Measurements from ENCODE around the gene CIB2. TPM values are rescaled to one million over a fixed set of nuclear protein-coding genes. Genes with fewer than 3 reads are reported as not detected.

Gene CIB2
- total RNA-seq, 2 experiments from 2014 or later = 1.9 to 2.1 TPM

- no peaks in the 10 kb centered on the region for H3K27me3 Mint-ChIP-seq (ENCODE audit: low read depth)
- no peak overlapping the region for H3K4me3 Mint-ChIP-seq
- no peaks in the 10 kb centered on the region for H3K36me3 Mint-ChIP-seq (ENCODE audit: low read depth)
- no peak for DNase-seq
- H3K27ac Mint-ChIP-seq = no peak overlapping the region
- no peaks in the 10 kb centered on the region for H3K9me3 Mint-ChIP-seq
- CTCF ChIA-PET = interaction anchor here (1.9 kb wide), 1 partner anchor 117 kb away, joined by 6 read pairs; no protein-coding TSS in a partner anchor
- no peaks in the 10 kb centered on the region for H3K4me1 Mint-ChIP-seq (ENCODE audit: low read depth)
- intact Hi-C loops (cut with micrococcal nuclease) = no loop called here
Observed at GRCh38 chr15:78125267-78125666, 6.0 kb downstream of the CIB2 start.

- intact Hi-C loops (cut with micrococcal nuclease) = no loop called here
- CTCF ChIA-PET = interaction anchor here (0.6 to 1.6 kb wide), 5 partner anchors 10 to 153 kb away, joined by 3 to 6 read pairs (median 4); partner anchors contain the start of gene CIB2
- DNase-seq = no peak
- Mint-ChIP-seq H3K9me3 (no peaks in the 10 kb centered on the region), H3K4me1 (ENCODE audit: low read depth) (no peaks in the 10 kb centered on the region), H3K36me3 (ENCODE audit: low read depth) (no peaks in the 10 kb centered on the region), H3K27me3 (ENCODE audit: low read depth) (no peaks in the 10 kb centered on the region), H3K27ac (no peak overlapping the region), H3K4me3 (no peak overlapping the region)
Observed at GRCh38 chr15:78120523-78120922, 10.7 kb downstream of the CIB2 start.

- CTCF ChIA-PET = interaction anchor here (0.6 to 9.8 kb wide), 22 partner anchors 10 to 333 kb away, joined by 3 to 115 read pairs (median 4); partner anchors contain the start of genes CIB2 and TBC1D2B
- Mint-ChIP-seq H3K36me3 (ENCODE audit: low read depth) (no peaks in the 10 kb centered on the region), H3K9me3 (no peaks in the 10 kb centered on the region), H3K4me3 (no peak overlapping the region), H3K4me1 (ENCODE audit: low read depth) (no peaks in the 10 kb centered on the region), H3K27me3 (ENCODE audit: low read depth) (no peaks in the 10 kb centered on the region), H3K27ac (no peak overlapping the region)
- no peak for DNase-seq
- intact Hi-C loops (cut with micrococcal nuclease) = no loop called here
Observed at GRCh38 chr15:78112551-78112950, 18.7 kb downstream of the CIB2 start.

GRCh38 chr15:78111788-78112187, 19.5 kb downstream of the CIB2 start:
- intact Hi-C loops (cut with micrococcal nuclease) = no loop called here
- no peak for DNase-seq
- H3K27me3 Mint-ChIP-seq (ENCODE audit: low read depth) = no peaks in the 10 kb centered on the region
- no peak overlapping the region for H3K4me3 Mint-ChIP-seq
- no peak overlapping the region for H3K27ac Mint-ChIP-seq
- H3K9me3 Mint-ChIP-seq = no peaks in the 10 kb centered on the region
- H3K36me3 Mint-ChIP-seq (ENCODE audit: low read depth) = no peaks in the 10 kb centered on the region
- no peaks in the 10 kb centered on the region for H3K4me1 Mint-ChIP-seq (ENCODE audit: low read depth)
- CTCF ChIA-PET = interaction anchor here (0.9 to 9.8 kb wide), 13 partner anchors 11 to 202 kb away, joined by 3 to 115 read pairs (median 4); partner anchors contain the start of genes CIB2 and TBC1D2B

GRCh38 chr15:78110916-78111475, 20.2 kb downstream of the CIB2 start:
- Mint-ChIP-seq H3K27ac (no peak overlapping the region), H3K9me3 (no peaks in the 10 kb centered on the region)
- CTCF ChIA-PET = interaction anchor here (0.6 to 9.8 kb wide), 8 partner anchors 22 to 153 kb away, joined by 3 to 115 read pairs (median 62); no protein-coding TSS in a partner anchor

GRCh38 chr15:78110096-78110495, 21.1 kb downstream of the CIB2 start:
- Mint-ChIP-seq H3K9me3 (no peaks in the 10 kb centered on the region), H3K27me3 (ENCODE audit: low read depth) (no peaks in the 10 kb centered on the region), H3K27ac (no peak overlapping the region), H3K4me3 (no peak overlapping the region), H3K36me3 (ENCODE audit: low read depth) (no peaks in the 10 kb centered on the region), H3K4me1 (ENCODE audit: low read depth) (peaks cover 7% of the 10 kb centered on the region)
- no peak for DNase-seq
- CTCF ChIA-PET = interaction anchor here (0.6 to 9.8 kb wide), 12 partner anchors 28 to 153 kb away, joined by 3 to 115 read pairs (median 24); no protein-coding TSS in a partner anchor
- intact Hi-C loops (cut with micrococcal nuclease) = no loop called here

More at GRCh38 chr15:78110916-78111475, 20.2 kb downstream of the CIB2 start:
- no peaks in the 10 kb centered on the region for H3K36me3 Mint-ChIP-seq (ENCODE audit: low read depth)
- intact Hi-C loops (cut with micrococcal nuclease) = no loop called here
- H3K4me3 Mint-ChIP-seq = no peak overlapping the region
- H3K4me1 Mint-ChIP-seq (ENCODE audit: low read depth) = no peaks in the 10 kb centered on the region
- DNase-seq = no peak
- no peaks in the 10 kb centered on the region for H3K27me3 Mint-ChIP-seq (ENCODE audit: low read depth)

- Mint-ChIP-seq H3K36me3 (ENCODE audit: low read depth) (no peaks in the 10 kb centered on the region), H3K27ac (no peak overlapping the region), H3K4me3 (no peak overlapping the region), H3K9me3 (no peaks in the 10 kb centered on the region), H3K27me3 (ENCODE audit: low read depth) (no peaks in the 10 kb centered on the region), H3K4me1 (ENCODE audit: low read depth) (peaks cover 15% of the 10 kb centered on the region)
- intact Hi-C loops (cut with micrococcal nuclease) = loop anchor here (5.0 kb wide), 1 partner anchor 197 kb away; no protein-coding TSS in a partner anchor
- DNase-seq = no peak
- CTCF ChIA-PET = interaction anchor here (0.6 to 9.8 kb wide), 35 partner anchors 9 to 201 kb away, joined by 3 to 115 read pairs (median 6); partner anchors contain the start of genes CIB2 and TBC1D2B
Observed at GRCh38 chr15:78109156-78109555, 22.1 kb downstream of the CIB2 start.

GRCh38 chr15:78108300-78109084, 22.8 kb downstream of the CIB2 start:
- Mint-ChIP-seq H3K4me1 (ENCODE audit: low read depth) (peaks cover 21% of the 10 kb centered on the region), H3K27ac (no peak overlapping the region), H3K36me3 (ENCODE audit: low read depth) (no peaks in the 10 kb centered on the region), H3K4me3 (no peak overlapping the region), H3K9me3 (no peaks in the 10 kb centered on the region), H3K27me3 (ENCODE audit: low read depth) (no peaks in the 10 kb centered on the region)
- intact Hi-C loops (cut with micrococcal nuclease) = loop anchor here (1.0 to 5.0 kb wide), 4 partner anchors 108 to 196 kb away; no protein-coding TSS in a partner anchor
- peak; percentile 89 for DNase-seq
- CTCF ChIA-PET = interaction anchor here (0.6 to 9.8 kb wide), 55 partner anchors 9 to 315 kb away, joined by 3 to 115 read pairs (median 4); partner anchors contain the start of genes CIB2, SH2D7 and TBC1D2B

GRCh38 chr15:78107471-78107870, 23.8 kb downstream of the CIB2 start:
- intact Hi-C loops (cut with micrococcal nuclease) = loop anchor here (5.0 kb wide), 1 partner anchor 195 kb away; no protein-coding TSS in a partner anchor
- CTCF ChIA-PET = interaction anchor here (0.7 to 9.8 kb wide), 27 partner anchors 14 to 150 kb away, joined by 3 to 115 read pairs (median 6); partner anchors contain the start of genes CIB2 and SH2D7
- no peaks in the 10 kb centered on the region for H3K36me3 Mint-ChIP-seq (ENCODE audit: low read depth)
- no peak for DNase-seq
- H3K9me3 Mint-ChIP-seq = no peaks in the 10 kb centered on the region
- no peaks in the 10 kb centered on the region for H3K27me3 Mint-ChIP-seq (ENCODE audit: low read depth)
- no peak overlapping the region for H3K27ac Mint-ChIP-seq
- H3K4me3 Mint-ChIP-seq = no peak overlapping the region
- peaks cover 29% of the 10 kb centered on the region for H3K4me1 Mint-ChIP-seq (ENCODE audit: low read depth)

- H3K9me3 Mint-ChIP-seq = no peaks in the 10 kb centered on the region
- H3K27me3 Mint-ChIP-seq (ENCODE audit: low read depth) = no peaks in the 10 kb centered on the region
- CTCF ChIA-PET = interaction anchor here (0.6 to 9.8 kb wide), 7 partner anchors 44 to 146 kb away, joined by 3 to 115 read pairs (median 4); no protein-coding TSS in a partner anchor
- no peak overlapping the region for H3K27ac Mint-ChIP-seq
- no peaks in the 10 kb centered on the region for H3K36me3 Mint-ChIP-seq (ENCODE audit: low read depth)
- H3K4me1 Mint-ChIP-seq (ENCODE audit: low read depth) = peaks cover 30% of the 10 kb centered on the region
- DNase-seq = no peak
- H3K4me3 Mint-ChIP-seq = no peak overlapping the region
- intact Hi-C loops (cut with micrococcal nuclease) = loop anchor here (5.0 kb wide), 1 partner anchor 193 kb away; no protein-coding TSS in a partner anchor
Observed at GRCh38 chr15:78105476-78106241, 25.6 kb downstream of the CIB2 start.

- H3K9me3 Mint-ChIP-seq = no peaks in the 10 kb centered on the region
- no peak for DNase-seq
- H3K27ac Mint-ChIP-seq = peak overlapping the region; percentile 28
Observed at GRCh38 chr15:78104566-78105475, 26.4 kb downstream of the CIB2 start.

More at GRCh38 chr15:78104566-78105475, 26.4 kb downstream of the CIB2 start:
- Mint-ChIP-seq H3K36me3 (ENCODE audit: low read depth) (no peaks in the 10 kb centered on the region), H3K27me3 (ENCODE audit: low read depth) (no peaks in the 10 kb centered on the region), H3K4me1 (ENCODE audit: low read depth) (peaks cover 30% of the 10 kb centered on the region), H3K4me3 (no peak overlapping the region)
- intact Hi-C loops (cut with micrococcal nuclease) = loop anchor here (1.0 to 5.0 kb wide), 2 partner anchors 105 to 193 kb away; no protein-coding TSS in a partner anchor
- CTCF ChIA-PET = interaction anchor here (0.8 to 9.8 kb wide), 6 partner anchors 71 to 146 kb away, joined by 3 to 115 read pairs (median 4); no protein-coding TSS in a partner anchor
